Brain microvascular endothelial cell (primary cell): Measurements from ENCODE around the gene EPHB2.
"Not testable (repeated sequence)": the region's sequence is repeated elsewhere in the genome, so short reads cannot be mapped to it uniquely, and the experiment has no call there.

Experiments used
- DNase-seq: peaks from one replicate; pipeline ENCODE4 v3.0.0-alpha.2; 2020
- H3K27ac ChIP-seq: fragments of 250-450 bp; sonication (Bioruptor Pico); 2 replicates; pipeline ENCODE4 v1.5.1; 2020; ENCODE audit warnings: mild to moderate bottlenecking, moderate library complexity
- H3K27me3 ChIP-seq: fragments of 250-450 bp; sonication (Bioruptor Pico); replicated peaks from 2 replicates; pipeline ENCODE4 v1.5.1; 2020; ENCODE audit warnings: mild to moderate bottlenecking
- H3K36me3 ChIP-seq: fragments of 250-450 bp; sonication (Bioruptor Pico); replicated peaks from 2 replicates; pipeline ENCODE4 v1.5.1; 2020; ENCODE audit warnings: mild to moderate bottlenecking
- H3K4me3 ChIP-seq: 2 replicates; pipeline ENCODE4 v1.5.1; 2011; ENCODE audit warnings: low read depth, mild to moderate bottlenecking, control low read depth, low read length, moderate library complexity
- CTCF ChIP-seq: IDR thresholded peaks from 2 replicates; pipeline ENCODE4 v1.5.1; 2011; ENCODE audit warnings: low read depth, mild to moderate bottlenecking, moderate library complexity, low read length, control low read depth, inconsistent platforms; ENCODE audit errors: missing control alignments
- in situ Hi-C: cut with HindIII; loops from 2 replicates; pipeline ENCODE4 v1.10.0; 2017; ENCODE audit warnings: low sequenced_read_pairs, low pct_ligation_motif_present

The EPHB2 gene

GRCh38 chr1:22705586-22705985 is 5.1 kb upstream of the EPHB2 start:
- no peak for DNase-seq
- in situ Hi-C loops, result no loop called here
- no peak for TF ChIP-seq CTCF

DNA sequence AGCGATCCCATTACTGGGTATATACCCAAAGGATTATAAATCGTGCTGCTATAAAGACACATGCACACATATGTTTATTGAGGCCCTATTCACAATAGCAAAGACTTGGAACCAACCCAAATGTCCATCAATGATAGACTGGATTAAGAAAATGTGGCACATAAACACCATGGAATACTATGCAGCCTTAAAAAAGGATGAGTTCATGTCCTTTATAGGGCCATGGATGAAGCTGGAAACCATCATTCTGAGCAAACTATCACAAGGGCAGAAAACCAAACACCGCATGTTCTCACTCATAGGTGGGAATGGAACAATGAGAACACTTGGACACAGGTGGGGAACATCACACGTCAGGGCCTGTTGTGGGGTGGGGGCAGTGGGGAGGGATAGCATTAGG is 4.5 kb upstream of the EPHB2 start:
- H3K27ac ChIP-seq, H3K4me3 ChIP-seq, in situ Hi-C loops, H3K27me3 ChIP-seq, DNase-seq, H3K36me3 ChIP-seq: not testable (repeated sequence)

More at GRCh38 chr1:22705586-22705985, 5.1 kb upstream of the EPHB2 start:
- Histone ChIP-seq H3K27me3 (no peaks in the 10 kb centered on the region), H3K27ac (no peak overlapping the region), H3K36me3 (no peaks in the 10 kb centered on the region), H3K4me3 (no peak overlapping the region)

DNA sequence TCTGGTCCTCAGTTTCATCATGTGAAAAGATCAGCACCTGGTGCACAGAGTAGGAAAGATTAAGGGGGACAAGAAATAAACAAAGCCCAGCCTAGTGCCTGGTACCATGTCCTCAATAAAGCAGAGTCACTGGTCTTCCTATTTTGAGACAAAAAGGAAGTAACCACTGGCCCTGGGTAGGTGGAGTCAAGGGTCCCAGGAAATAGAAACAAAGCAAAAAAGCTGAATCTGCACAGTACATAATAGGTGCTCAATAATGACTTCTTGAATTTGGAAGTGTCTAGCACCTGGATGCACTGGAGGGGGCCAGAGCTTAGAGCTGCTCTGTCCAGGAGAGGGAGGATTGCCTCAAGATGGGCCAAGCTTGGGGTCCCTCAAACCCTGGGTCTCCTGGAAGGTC is 1.9 kb upstream of the EPHB2 start:
- H3K36me3 ChIP-seq, result no peaks in the 10 kb centered on the region
- in situ Hi-C loops, result no loop called here
- no peak overlapping the region for H3K27ac ChIP-seq
- no peaks in the 10 kb centered on the region for H3K27me3 ChIP-seq
- no peak for DNase-seq
- TF ChIP-seq CTCF, result no peak
- H3K4me3 ChIP-seq, result no peak overlapping the region

DNA sequence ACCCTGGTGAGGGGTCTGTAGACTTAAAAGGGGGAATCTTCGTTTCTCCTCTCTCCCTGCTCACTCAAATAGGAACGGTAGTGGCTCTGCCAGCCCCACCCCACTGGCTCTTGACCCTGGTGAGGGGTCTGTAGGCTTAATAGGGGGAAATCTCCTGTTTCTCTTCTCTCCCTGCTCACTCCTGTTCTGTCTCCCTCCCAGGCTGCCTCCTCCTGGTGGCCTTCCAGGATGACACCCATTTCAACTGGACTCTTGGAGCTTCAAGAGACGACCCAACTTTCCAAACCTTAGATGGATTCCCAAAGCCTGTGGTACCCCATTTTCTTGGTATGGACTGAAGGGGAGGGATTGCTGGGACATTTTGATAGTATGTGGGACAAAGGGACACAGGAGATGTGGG is 1.4 kb upstream of the EPHB2 start:
- Histone ChIP-seq H3K4me3 (no peak overlapping the region), H3K36me3 (no peaks in the 10 kb centered on the region), H3K27ac (no peak overlapping the region), H3K27me3 (no peaks in the 10 kb centered on the region)
- no peak for DNase-seq
- peak; percentile 69 for TF ChIP-seq CTCF
- in situ Hi-C loops, result no loop called here

DNA sequence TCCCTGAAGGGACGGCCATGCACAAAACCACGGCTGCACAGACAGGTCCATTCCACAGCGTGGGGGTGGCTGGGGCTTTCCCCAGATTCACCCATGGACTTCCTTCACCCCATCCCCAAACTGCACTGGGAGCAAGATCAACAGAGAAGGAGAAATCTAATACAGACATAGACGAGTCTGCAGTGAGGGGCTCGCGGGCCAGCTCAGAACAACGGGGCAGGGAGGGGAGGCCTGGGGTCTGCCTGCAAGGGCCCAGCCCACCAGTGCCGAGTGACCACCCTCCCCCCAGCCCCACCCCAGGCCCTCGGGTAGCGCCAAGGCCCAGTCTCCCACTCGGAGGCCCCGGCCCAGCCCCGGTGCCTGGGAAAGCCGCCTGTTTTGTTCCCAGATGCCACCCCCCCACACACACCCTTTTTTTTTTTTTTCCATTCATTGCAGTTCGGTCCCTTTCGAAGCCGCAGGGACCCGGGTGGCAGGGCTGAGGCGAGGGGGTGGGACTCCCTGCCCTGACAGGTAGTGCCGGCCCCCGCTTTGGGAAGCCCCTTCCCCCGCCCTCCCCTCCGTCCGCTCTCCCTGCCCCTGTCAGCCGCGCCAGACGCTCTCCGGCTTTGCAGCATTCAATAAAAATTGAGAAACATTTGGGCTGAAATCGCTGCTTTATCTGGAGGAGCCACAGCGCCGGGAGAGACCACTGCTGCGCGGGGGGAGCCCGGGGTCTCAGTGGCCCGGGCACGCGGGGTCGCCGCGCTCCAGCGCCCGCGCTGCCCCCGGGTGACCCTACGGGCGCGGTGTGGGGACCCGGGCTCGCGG is 543 bp upstream of the EPHB2 start:
- H3K27me3 ChIP-seq, result no peaks in the 10 kb centered on the region
- H3K36me3 ChIP-seq, result no peaks in the 10 kb centered on the region
- in situ Hi-C loops, result no loop called here
- no peak for TF ChIP-seq CTCF
- peak; percentile 57 for DNase-seq
- peak overlapping the region; percentile 60 for H3K4me3 ChIP-seq
- H3K27ac ChIP-seq, result no peak overlapping the region

GRCh38 chr1:22711071-22711470 is 432 bp downstream of the EPHB2 start:
- Histone ChIP-seq H3K27ac (no peak overlapping the region), H3K27me3 (no peaks in the 10 kb centered on the region), H3K4me3 (peak overlapping the region; percentile 60), H3K36me3 (no peaks in the 10 kb centered on the region)
- no peak for DNase-seq
- in situ Hi-C loops, result no loop called here
- TF ChIP-seq CTCF, result no peak
